K562 (cell line): ENCODE data around the gene WWOX.

Experiments
- ZMIZ1 ChIP-seq, 2 experiments: fragments of 150-350 bp in 1 of 2; IDR thresholded peaks; 2 replicates each; pipeline ENCODE4 v1.6.1; 2012 to 2016; ENCODE audit warnings: low read depth in 2 of 2, low read length in 2 of 2, mild to moderate bottlenecking in 1 of 2, moderate library complexity in 1 of 2
- ZNF232 ChIP-seq: sonication (generic); formaldehyde crosslinking; IDR thresholded peaks from 2 replicates; pipeline ENCODE4 v1.8.0; 2022; ENCODE audit warnings: mild to moderate bottlenecking, missing genetic modification reagents

GRCh38 chr16:79093554-79093967 lies 994.1 kb downstream of the WWOX start:
- TF ChIP-seq ZNF232 (CRISPR knock-in tag), result no peak
- TF ChIP-seq ZMIZ1 (IDR thresholded peaks at IDR 0.05; ENCODE audit: low read depth in 2 of 2, low read length in 2 of 2), result no peak
